Ovary (tissue), 3 donors: Measurements from ENCODE around the gene RGL1.

Source experiments
- EP300 ChIP-seq: sonication (generic); formaldehyde crosslinking; IDR thresholded peaks from one replicate; pipeline ENCODE4 v1.6.1; 2017; ENCODE audit warnings: antibody characterized with exemption
- POLR2A ChIP-seq: fragments of 450-650 bp; IDR thresholded peaks from one replicate; pipeline ENCODE4 v1.6.1; 2017; ENCODE audit warnings: antibody characterized with exemption, mild to moderate bottlenecking, moderate library complexity
- TF ChIP-seq, protein P1 (sequence below), 3 donors: fragments of 450-650 bp in 2 of 3; fragments of 200-600 bp in 1 of 3; IDR thresholded peaks; one replicate each; pipeline versions ENCODE4 v1.5.1 to v1.8.0; 2016 to 2022; ENCODE audit warnings: antibody characterized with exemption in 3 of 3, mild to moderate bottlenecking in 1 of 3
- donor health status: DM: no; HTN: no; CAD: no.

DNA sequence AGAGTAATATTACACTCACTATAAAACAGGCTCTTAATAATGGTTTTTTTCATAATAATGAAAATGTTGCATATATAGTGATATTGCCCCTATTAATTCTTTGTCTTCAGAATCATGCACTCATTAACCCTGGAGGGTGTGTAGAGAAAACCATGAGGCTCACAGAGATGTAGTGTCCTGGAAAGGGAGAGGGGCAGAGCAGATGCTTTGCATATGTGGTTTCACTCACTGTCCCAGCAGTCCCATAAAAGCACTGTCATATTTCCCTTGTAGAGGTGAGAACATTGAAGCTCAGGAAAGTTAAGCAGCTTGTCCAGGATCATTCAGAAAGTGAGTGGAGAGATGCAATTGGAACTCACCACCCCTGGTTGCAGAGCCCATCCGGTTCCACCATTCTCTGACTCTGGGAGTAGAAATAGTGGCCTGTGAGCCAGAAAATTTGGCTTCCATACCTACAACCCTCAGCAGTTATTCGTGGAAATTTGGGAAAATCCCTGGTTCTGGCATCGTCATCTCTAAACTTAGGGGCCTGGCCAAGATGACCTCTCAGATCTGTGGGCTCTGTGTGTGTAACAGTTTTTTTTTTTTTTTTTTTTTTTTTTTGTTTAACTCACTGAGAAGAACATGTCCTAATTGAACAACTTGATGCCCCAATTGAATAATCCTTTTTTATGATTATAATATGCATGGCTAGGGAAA lies 86.4 kb downstream of the RGL1 start:
- TF ChIP-seq, protein P1, sequence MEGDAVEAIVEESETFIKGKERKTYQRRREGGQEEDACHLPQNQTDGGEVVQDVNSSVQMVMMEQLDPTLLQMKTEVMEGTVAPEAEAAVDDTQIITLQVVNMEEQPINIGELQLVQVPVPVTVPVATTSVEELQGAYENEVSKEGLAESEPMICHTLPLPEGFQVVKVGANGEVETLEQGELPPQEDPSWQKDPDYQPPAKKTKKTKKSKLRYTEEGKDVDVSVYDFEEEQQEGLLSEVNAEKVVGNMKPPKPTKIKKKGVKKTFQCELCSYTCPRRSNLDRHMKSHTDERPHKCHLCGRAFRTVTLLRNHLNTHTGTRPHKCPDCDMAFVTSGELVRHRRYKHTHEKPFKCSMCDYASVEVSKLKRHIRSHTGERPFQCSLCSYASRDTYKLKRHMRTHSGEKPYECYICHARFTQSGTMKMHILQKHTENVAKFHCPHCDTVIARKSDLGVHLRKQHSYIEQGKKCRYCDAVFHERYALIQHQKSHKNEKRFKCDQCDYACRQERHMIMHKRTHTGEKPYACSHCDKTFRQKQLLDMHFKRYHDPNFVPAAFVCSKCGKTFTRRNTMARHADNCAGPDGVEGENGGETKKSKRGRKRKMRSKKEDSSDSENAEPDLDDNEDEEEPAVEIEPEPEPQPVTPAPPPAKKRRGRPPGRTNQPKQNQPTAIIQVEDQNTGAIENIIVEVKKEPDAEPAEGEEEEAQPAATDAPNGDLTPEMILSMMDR (IDR thresholded peaks at IDR 0.05), result no peak
- TF ChIP-seq POLR2A (no peak), EP300 (no peak)
